B cell (primary cell): ENCODE data around the gene KBTBD13. TPM values are rescaled to one million over a fixed set of nuclear protein-coding genes. Genes with fewer than 3 reads are reported as not detected.

ENCODE experiments used
- ATAC-seq: fragments of 200-7000 bp; cut with Tn5 transposase; one replicate; pipeline ENCODE4 v1.10.0; 2021; ENCODE audit warnings: low read depth, mild to moderate bottlenecking, moderate number of reproducible peaks, moderate library complexity
- CTCF ChIA-PET: fragments of 350-600 bp; sonication (Branson Sonifier 250); formaldehyde crosslinking; loops from one replicate; lab custom pipeline; 2021; ENCODE audit warnings: antibody characterized with exemption, inconsistent platforms; lab: Charles Lee
- POLR2A ChIA-PET: fragments of 350-600 bp; sonication (Branson Sonifier 250); formaldehyde crosslinking; loops from one replicate; lab custom pipeline; 2021; ENCODE audit warnings: antibody characterized with exemption; lab: Charles Lee
- DNase-seq: peaks from one replicate; pipeline ENCODE4 v3.0.0; 2013
- H2AFZ ChIP-seq: 2 replicates; pipeline ENCODE4 v1.6.1; 2012; ENCODE audit warnings: mild to moderate bottlenecking, low read depth, low read length; ENCODE audit not compliant: insufficient read depth, poor library complexity, severe bottlenecking
- H3K27ac ChIP-seq, 2 donors: 1 replicate in 1 of 2; 2 replicates in 1 of 2; pipeline ENCODE4 v1.5.1; 2012 to 2013; ENCODE audit warnings: low read length in 2 of 2, mild to moderate bottlenecking in 2 of 2, moderate library complexity in 1 of 2
- H3K27me3 ChIP-seq, 4 experiments: fragments of 200-600 bp in 1 of 4; sonication (generic) in 1 of 4; replicated peaks in 1 of 4; 1 replicate in 2 of 4; 2 replicates in 2 of 4; pipeline versions ENCODE4 v1.6.1 to v1.7.0; 2013 to 2016; ENCODE audit warnings: low read length in 3 of 4, mild to moderate bottlenecking in 2 of 4, mixed read lengths in 1 of 4, moderate library complexity in 1 of 4; ENCODE audit not compliant: insufficient read depth in 4 of 4, control insufficient read depth in 3 of 4; ENCODE audit errors: control extremely low read depth in 1 of 4
- H3K36me3 ChIP-seq, 2 experiments: replicated peaks in 1 of 2; 1 replicate in 1 of 2; 2 replicates in 1 of 2; pipeline versions ENCODE4 v1.6.1 to v1.7.1; 2013; ENCODE audit warnings: low read length in 1 of 2; ENCODE audit not compliant: insufficient read depth in 2 of 2, control insufficient read depth in 1 of 2; ENCODE audit errors: control extremely low read depth in 1 of 2, extremely low read depth in 1 of 2
- H3K4me1 ChIP-seq, 2 donors: fragments of 200-600 bp in 1 of 2; sonication (generic) in 1 of 2; 1 replicate in 1 of 2; 2 replicates in 1 of 2; pipeline versions ENCODE4 v1.5.1 to v1.6.1; 2013 to 2017; ENCODE audit warnings: low read length in 2 of 2; ENCODE audit not compliant: control insufficient read depth in 2 of 2, insufficient read depth in 2 of 2
- H3K4me2 ChIP-seq: replicated peaks from 2 replicates; pipeline ENCODE3; 2012; ENCODE audit warnings: mild to moderate bottlenecking, low read depth, low read length; ENCODE audit not compliant: poor library complexity, severe bottlenecking
- H3K4me3 ChIP-seq, 5 experiments: fragments of 200-600 bp in 1 of 5; sonication (generic) in 1 of 5; 1 replicate in 3 of 5; 2 replicates in 2 of 5; pipeline versions ENCODE4 v1.5.1 to v1.7.0; 2011 to 2016; ENCODE audit warnings: low read length in 4 of 5, mild to moderate bottlenecking in 4 of 5, low read depth in 2 of 5, control low read depth in 1 of 5, moderate library complexity in 1 of 5; ENCODE audit not compliant: insufficient read depth in 1 of 5; ENCODE audit errors: control extremely low read depth in 1 of 5, extremely low read depth in 1 of 5
- H3K79me2 ChIP-seq: fragments of 200-600 bp; sonication (generic); one replicate; pipeline ENCODE4 v1.6.0; 2016; ENCODE audit warnings: low read length; ENCODE audit not compliant: control insufficient read depth, insufficient read depth
- H3K9ac ChIP-seq: fragments of 200-600 bp; sonication (generic); 2 replicates; pipeline ENCODE4 v1.6.1; 2017; ENCODE audit warnings: mild to moderate bottlenecking, low read length, moderate library complexity
- H3K9me3 ChIP-seq, 3 donors: one replicate each; pipeline versions ENCODE4 v1.6.1 to v1.7.1; 2013; ENCODE audit warnings: low read length in 2 of 3; ENCODE audit not compliant: control insufficient read depth in 2 of 3, insufficient read depth in 1 of 3; ENCODE audit errors: control extremely low read depth in 1 of 3
- H4K20me1 ChIP-seq: 2 replicates; pipeline ENCODE4 v1.6.0; 2012; ENCODE audit warnings: mild to moderate bottlenecking, low read length; ENCODE audit not compliant: insufficient read depth, control insufficient read depth, poor library complexity, severe bottlenecking
- H3K27ac Mint-ChIP-seq: one replicate; pipeline ENCODE4 v1.8.0; 2021; ENCODE audit warnings: mixed read lengths
- H3K27me3 Mint-ChIP-seq: one replicate; pipeline ENCODE4 v1.8.0; 2021; ENCODE audit warnings: mixed read lengths
- H3K4me1 Mint-ChIP-seq: one replicate; pipeline ENCODE4 v1.8.0; 2021; ENCODE audit warnings: mixed read lengths
- H3K4me3 Mint-ChIP-seq: one replicate; pipeline ENCODE4 v1.8.0; 2021; ENCODE audit warnings: mixed read lengths
- H3K9me3 Mint-ChIP-seq: one replicate; pipeline ENCODE4 v1.8.0; 2022; ENCODE audit warnings: mixed read lengths; ENCODE audit not compliant: insufficient read depth
- EZH2 ChIP-seq: IDR thresholded peaks from 2 replicates; pipeline ENCODE4 v1.6.1; 2012; ENCODE audit warnings: borderline replicate concordance, low read depth, mild to moderate bottlenecking, moderate library complexity, low read length; ENCODE audit not compliant: insufficient read depth, poor library complexity, severe bottlenecking
- WGBS: methylation state at CpG from one replicate; pipeline ENCODE4 v1.1.5; 2013; ENCODE audit warnings: missing lambda C conversion rate; ENCODE audit not compliant: insufficient coverage; 5-methylcytosine and 5-hydroxymethylcytosine counted together
- intact Hi-C: fragments of 100-400 bp; cut with micrococcal nuclease; formaldehyde crosslinking; loops from one replicate; pipeline ENCODE4 v1.10.0; 2022
- polyA plus RNA-seq: library from polyadenylated mRNA; depleted of rRNA; stranded (reverse); fragments of >200 nt; gene quantifications from 2 replicates; pipeline ENCODE4 v1.2.3, GENCODE V29; 2012
- total RNA-seq, 2 donors: library from RNA; stranded (reverse); fragments of 120-200 nt in 1 of 2; gene quantifications; 1 replicate in 1 of 2; 2 replicates in 1 of 2; pipeline versions ENCODE4 v1.2.3 to v1.2.4, GENCODE V29; 2013 to 2022
- TF ChIP-seq, protein P1 (sequence below): fragments of 200-600 bp; IDR thresholded peaks from one replicate; pipeline ENCODE4 v1.8.0; 2022; ENCODE audit warnings: antibody characterized with exemption, mild to moderate bottlenecking

The KBTBD13 gene
- total and polyA plus RNA-seq, 2 donors (not counting 1 experiment from before 2014, with no cell fraction given) = not detected

DNA sequence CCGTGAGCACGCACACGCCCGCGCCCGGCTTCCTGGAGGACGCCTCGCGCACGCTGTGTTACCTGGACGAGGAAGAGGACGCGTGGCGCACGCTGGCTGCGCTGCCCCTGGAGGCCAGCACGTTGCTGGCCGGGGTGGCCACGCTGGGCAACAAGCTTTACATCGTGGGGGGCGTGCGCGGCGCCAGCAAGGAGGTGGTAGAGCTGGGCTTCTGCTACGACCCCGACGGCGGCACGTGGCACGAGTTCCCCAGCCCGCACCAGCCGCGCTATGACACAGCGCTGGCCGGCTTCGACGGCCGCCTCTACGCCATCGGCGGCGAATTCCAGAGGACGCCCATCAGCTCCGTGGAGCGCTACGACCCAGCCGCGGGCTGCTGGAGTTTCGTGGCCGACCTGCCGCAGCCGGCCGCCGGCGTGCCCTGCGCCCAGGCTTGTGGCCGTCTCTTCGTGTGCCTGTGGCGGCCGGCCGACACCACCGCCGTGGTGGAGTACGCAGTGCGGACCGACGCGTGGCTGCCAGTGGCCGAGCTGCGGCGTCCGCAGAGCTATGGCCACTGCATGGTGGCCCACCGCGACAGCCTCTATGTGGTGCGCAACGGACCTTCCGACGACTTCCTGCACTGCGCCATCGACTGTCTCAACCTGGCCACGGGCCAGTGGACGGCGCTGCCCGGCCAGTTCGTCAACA is 890 bp downstream of the KBTBD13 start:
- TF ChIP-seq EZH2 = no peak
- TF ChIP-seq, protein P1, sequence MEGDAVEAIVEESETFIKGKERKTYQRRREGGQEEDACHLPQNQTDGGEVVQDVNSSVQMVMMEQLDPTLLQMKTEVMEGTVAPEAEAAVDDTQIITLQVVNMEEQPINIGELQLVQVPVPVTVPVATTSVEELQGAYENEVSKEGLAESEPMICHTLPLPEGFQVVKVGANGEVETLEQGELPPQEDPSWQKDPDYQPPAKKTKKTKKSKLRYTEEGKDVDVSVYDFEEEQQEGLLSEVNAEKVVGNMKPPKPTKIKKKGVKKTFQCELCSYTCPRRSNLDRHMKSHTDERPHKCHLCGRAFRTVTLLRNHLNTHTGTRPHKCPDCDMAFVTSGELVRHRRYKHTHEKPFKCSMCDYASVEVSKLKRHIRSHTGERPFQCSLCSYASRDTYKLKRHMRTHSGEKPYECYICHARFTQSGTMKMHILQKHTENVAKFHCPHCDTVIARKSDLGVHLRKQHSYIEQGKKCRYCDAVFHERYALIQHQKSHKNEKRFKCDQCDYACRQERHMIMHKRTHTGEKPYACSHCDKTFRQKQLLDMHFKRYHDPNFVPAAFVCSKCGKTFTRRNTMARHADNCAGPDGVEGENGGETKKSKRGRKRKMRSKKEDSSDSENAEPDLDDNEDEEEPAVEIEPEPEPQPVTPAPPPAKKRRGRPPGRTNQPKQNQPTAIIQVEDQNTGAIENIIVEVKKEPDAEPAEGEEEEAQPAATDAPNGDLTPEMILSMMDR = no peak
- Histone ChIP-seq H3K27me3 (peaks cover 0 to 30% (median 7%) of the 10 kb centered on the region in 4 experiments), H2AFZ (peak overlapping the region; percentile 70), H3K4me3 (peak overlapping the region in 1 of 5 experiments; percentile 23), H3K9ac (no peak overlapping the region), H3K27ac (no peak overlapping the region), H3K4me1 (peaks cover 0 to 6% of the 10 kb centered on the region in 2 donors), H3K36me3 (no peaks in the 10 kb centered on the region), H4K20me1 (no peaks in the 10 kb centered on the region), H3K9me3 (peaks cover 0 to 8% (median 0%) of the 10 kb centered on the region in 3 donors), H3K4me2 (peak overlapping the region; percentile 65), H3K79me2 (no peaks in the 10 kb centered on the region)
- ChIA-PET CTCF (interaction anchor here (0.7 to 4.1 kb wide), 4 partner anchors 10 to 545 kb away, joined by 3 to 19 read pairs (median 9); no protein-coding TSS in a partner anchor), POLR2A (no interaction called here)
- 76% methylated on average over 85 of the region's 85 CpGs for WGBS
- peaks cover 9% of the 10 kb centered on the region for H3K4me1 Mint-ChIP-seq
- peaks cover 43% of the 10 kb centered on the region for H3K27me3 Mint-ChIP-seq
- DNase-seq (no peak), ATAC-seq (no peak)
- no peaks in the 10 kb centered on the region for H3K9me3 Mint-ChIP-seq
- H3K4me3 Mint-ChIP-seq = peak overlapping the region; percentile 63
- intact Hi-C loops = no loop called here
- H3K27ac Mint-ChIP-seq = no peak overlapping the region

DNA sequence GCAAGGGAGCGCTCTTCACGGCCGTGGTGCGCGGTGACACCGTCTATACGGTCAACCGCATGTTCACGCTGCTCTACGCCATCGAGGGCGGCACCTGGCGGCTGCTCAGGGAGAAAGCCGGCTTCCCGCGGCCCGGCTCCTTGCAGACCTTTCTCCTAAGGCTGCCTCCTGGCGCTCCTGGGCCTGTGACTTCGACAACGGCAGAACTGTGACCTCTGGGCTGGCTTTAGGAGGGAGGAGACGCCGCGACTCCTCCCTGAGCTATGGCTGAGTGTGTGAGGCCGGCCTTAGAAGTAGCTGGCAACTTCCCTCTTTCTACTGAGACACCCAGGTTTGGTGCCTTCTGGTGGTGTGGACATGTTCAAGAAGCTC is 1.4 kb downstream of the KBTBD13 start:
- H2AFZ ChIP-seq = peak overlapping the region; percentile 70

More for the DNA sequence above, 1.4 kb downstream of the KBTBD13 start:
- Histone ChIP-seq H3K36me3 (no peaks in the 10 kb centered on the region), H3K27ac (no peak overlapping the region), H3K4me3 (peak overlapping the region in 3 of 5 experiments; percentile 23 to 24 (median 24)), H3K9me3 (peaks cover 0 to 8% (median 0%) of the 10 kb centered on the region in 3 donors), H3K27me3 (peaks cover 0 to 34% (median 8%) of the 10 kb centered on the region in 4 experiments), H3K4me1 (peaks cover 0 to 6% of the 10 kb centered on the region in 2 donors), H3K79me2 (no peaks in the 10 kb centered on the region), H3K4me2 (peak overlapping the region; percentile 65), H4K20me1 (no peaks in the 10 kb centered on the region), H3K9ac (peak overlapping the region; percentile 27)
- WGBS = 15% methylated on average over 20 of the region's 24 CpGs
- Mint-ChIP-seq H3K4me1 (peaks cover 9% of the 10 kb centered on the region), H3K4me3 (peak overlapping the region; percentile 63), H3K27ac (no peak overlapping the region), H3K9me3 (no peaks in the 10 kb centered on the region), H3K27me3 (peaks cover 49% of the 10 kb centered on the region)
- intact Hi-C loops = loop anchor here (1.0 kb wide), 1 partner anchor 45 kb away; no protein-coding TSS in a partner anchor
- CTCF ChIA-PET = interaction anchor here (0.7 to 4.1 kb wide), 7 partner anchors 9 to 546 kb away, joined by 3 to 19 read pairs (median 7); no protein-coding TSS in a partner anchor
- POLR2A ChIA-PET = no interaction called here
- no peak for TF ChIP-seq EZH2
- TF ChIP-seq, protein P1 = peak; percentile 17
- peak; percentile 62 for DNase-seq
- ATAC-seq = no peak
